GM08714 (cell line): ENCODE data around the gene KIDINS220.

Experiments
- H3K4me3 ChIP-seq: fragments of 200-500 bp; sonication (Bioruptor generic); 2 replicates; pipeline ENCODE4 v1.5.1; 2014; ENCODE audit warnings: mild to moderate bottlenecking, low read length, inconsistent platforms
- ZNF274 ChIP-seq: IDR thresholded peaks from 2 replicates; pipeline ENCODE4 v1.6.1; 2012; ENCODE audit warnings: mild to moderate bottlenecking, low read depth, low read length

Gene KIDINS220

DNA sequence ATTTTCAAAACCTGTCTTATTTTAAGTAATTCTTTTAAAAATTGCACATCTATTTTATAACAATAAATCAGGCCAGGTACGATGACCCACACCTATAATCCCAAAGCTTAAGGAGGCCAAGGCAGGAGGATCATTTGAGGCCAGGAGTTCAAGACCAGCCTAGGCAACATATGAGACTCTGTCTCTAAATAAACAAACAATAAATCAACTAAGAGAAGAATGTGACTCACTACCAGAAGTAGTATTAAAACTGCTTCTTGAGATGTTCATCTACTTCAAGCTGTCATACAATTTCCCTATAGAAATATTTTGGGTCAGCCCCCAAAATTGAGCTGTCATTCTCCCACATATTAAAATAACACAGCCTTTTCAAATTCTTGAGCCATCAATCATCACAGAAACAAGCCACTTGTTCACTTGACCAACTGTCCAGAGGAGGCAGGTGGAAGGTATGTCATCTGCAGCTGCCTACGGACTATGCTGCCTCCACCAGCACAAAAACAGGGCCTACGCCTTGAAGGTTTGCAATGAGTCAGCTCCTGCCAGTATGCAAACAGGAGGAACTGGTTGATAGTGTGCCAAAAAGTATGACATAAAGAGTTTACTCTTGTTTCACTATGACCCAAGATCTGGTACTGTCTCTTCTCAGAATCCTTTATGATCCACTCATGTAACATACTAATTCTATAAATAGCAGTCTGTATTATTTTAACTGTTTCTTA, 33.6 kb downstream of the KIDINS220 start:
- H3K4me3 ChIP-seq = no peak overlapping the region
- no peak for TF ChIP-seq ZNF274

- H3K4me3 ChIP-seq = no peak overlapping the region
- TF ChIP-seq ZNF274 = no peak
These were observed 34.7 kb downstream of the KIDINS220 start for GRCh38 chr2:8802741-8803140.

- no peak overlapping the region for H3K4me3 ChIP-seq
- no peak for TF ChIP-seq ZNF274
These were observed 36.6 kb downstream of the KIDINS220 start for GRCh38 chr2:8800821-8801220.

GRCh38 chr2:8800218-8800617, 37.2 kb downstream of the KIDINS220 start:
- no peak for TF ChIP-seq ZNF274

GRCh38 chr2:8799004-8799403, 38.4 kb downstream of the KIDINS220 start:
- no peak for TF ChIP-seq ZNF274
- H3K4me3 ChIP-seq = no peak overlapping the region

More at GRCh38 chr2:8800218-8800617, 37.2 kb downstream of the KIDINS220 start:
- no peak overlapping the region for H3K4me3 ChIP-seq

GRCh38 chr2:8798393-8798792, 39.0 kb downstream of the KIDINS220 start:
- no peak for TF ChIP-seq ZNF274
- no peak overlapping the region for H3K4me3 ChIP-seq

GRCh38 chr2:8797682-8798081, 39.7 kb downstream of the KIDINS220 start:
- TF ChIP-seq ZNF274 = no peak
- H3K4me3 ChIP-seq = no peak overlapping the region

DNA sequence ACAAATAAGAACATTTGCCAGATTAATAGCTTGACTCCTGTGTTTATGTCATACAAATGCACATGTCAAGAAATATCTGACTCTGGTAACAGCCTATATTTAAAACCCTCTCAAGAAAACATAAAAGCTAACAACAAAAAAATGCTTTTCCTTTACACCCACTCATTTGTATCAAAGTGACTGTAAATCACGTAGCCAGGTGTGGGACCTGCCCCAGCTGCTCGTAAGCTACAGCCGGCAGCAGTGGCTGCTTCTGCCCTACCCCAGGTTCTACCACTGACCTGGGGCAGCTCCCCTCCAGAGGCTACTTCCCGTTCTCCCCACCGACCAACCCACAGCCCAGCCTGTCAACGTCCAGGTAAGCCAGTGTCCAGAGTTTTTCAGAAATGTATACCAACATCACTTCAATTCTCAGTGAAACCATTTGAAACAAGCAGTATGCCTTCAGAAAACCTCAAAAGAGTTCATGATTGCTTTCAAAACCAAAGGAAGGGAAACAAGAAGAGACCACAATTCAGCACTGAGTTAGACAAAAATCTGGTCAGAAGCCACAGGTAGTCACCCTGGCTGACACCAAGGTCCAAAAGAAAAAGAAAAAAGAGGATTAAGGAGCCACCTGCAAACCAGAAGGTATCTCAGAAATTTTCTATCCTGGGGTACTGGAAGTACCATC, 40.4 kb downstream of the KIDINS220 start:
- no peak for TF ChIP-seq ZNF274
- H3K4me3 ChIP-seq = no peak overlapping the region

DNA sequence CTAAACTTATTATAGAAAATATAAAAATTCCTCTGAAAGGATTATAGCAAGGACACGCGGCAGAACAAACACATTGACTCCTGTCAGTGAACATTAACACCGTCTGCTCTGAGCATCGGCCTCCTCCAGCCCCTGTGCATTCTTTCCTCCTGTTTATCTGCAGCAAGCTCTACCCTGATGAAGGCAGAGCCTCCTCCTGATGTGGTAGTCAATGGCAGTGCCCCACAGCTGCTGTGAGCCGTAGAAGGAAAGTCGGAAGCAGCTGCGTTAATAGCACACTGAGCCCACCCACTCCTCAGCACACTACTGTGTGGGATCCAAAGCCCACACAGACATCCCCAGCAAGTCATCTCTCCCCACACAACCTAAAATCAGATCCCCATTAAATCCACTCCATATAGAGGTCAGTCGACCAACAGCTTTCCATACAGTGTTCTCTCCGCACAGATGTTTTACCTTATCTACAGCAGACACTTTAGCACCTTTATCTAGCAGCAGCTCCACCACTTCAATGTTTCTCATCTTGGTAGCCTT, 41.0 kb downstream of the KIDINS220 start:
- no peak overlapping the region for H3K4me3 ChIP-seq
- no peak for TF ChIP-seq ZNF274

DNA sequence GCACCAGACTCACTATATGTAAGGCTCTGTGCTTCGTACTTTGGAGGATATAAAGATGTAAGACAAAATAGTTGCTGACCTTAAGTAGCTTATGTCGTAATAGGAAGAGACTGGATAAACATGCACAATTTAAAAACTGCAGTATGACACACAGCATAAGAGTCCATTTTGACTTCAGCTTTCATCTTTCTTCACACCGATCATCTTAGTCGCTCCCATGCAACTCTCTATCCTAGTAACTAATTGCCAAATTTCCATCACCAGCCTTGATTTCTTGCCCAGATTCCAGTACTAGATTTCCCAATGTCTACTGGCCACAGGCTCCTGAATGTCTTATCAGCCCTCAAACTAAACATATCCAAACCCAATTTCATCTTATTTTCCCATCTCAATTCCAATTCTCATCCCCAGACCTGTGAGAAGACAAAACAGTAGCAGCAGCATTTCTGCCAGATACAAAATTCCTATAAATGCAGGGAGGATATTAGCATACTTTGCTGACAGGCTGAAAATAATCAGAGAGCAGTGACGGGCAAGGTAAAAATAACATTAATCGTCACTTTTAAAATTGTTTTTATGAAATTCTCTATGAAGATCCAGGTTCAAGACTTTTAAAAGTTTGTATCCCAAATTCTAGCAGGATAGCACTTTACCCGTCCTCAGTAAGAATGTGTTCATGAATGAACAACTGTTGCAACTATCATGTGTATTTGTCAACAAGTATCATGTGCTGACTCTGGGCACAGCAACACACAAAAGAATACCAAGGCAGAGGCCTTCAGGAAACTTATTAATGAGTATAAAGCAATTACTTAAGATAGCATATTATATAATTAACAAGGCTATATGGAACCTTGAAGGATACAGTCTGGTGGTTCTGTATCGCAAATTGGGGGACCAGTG, 42.2 kb downstream of the KIDINS220 start:
- no peak for TF ChIP-seq ZNF274
- no peak overlapping the region for H3K4me3 ChIP-seq

- no peak overlapping the region for H3K4me3 ChIP-seq
- TF ChIP-seq ZNF274 = no peak
These were observed 46.7 kb downstream of the KIDINS220 start for GRCh38 chr2:8790739-8791162.

GRCh38 chr2:8786463-8786862, 51.0 kb downstream of the KIDINS220 start:
- no peak for TF ChIP-seq ZNF274
- no peak overlapping the region for H3K4me3 ChIP-seq

GRCh38 chr2:8779795-8780671, 57.4 kb downstream of the KIDINS220 start:
- H3K4me3 ChIP-seq = no peak overlapping the region
- no peak for TF ChIP-seq ZNF274

DNA sequence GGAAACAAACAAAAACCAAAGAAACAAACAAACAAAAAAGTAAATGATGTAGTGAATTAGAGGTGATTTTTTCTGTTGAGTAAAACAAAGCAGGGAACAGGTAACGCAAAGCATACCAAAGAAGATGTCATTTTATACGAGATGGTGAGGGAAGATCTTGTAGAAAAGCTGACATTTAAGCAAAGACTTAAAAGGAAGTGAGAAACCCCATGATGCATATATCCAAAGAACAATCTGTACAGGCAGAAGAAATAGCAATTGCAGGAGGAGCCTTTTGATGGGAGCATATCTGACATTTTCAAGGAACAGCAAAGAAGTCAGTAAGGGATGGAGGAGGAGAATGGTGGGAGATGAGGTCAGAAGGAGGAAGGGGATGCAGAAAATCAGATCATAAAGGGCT, 63.0 kb downstream of the KIDINS220 start:
- no peak for TF ChIP-seq ZNF274

More for the DNA sequence above, 63.0 kb downstream of the KIDINS220 start:
- H3K4me3 ChIP-seq = no peak overlapping the region
